Adrenal gland (tissue), 12 donors: ENCODE measurements around the gene TLCD5. TPM values are rescaled to one million over a fixed set of nuclear protein-coding genes. Genes with fewer than 3 reads are reported as not detected.

ENCODE experiments used
- DNase-seq, 7 donors: peaks; one replicate each; pipeline ENCODE4 v3.0.0-alpha.2; 2019 to 2020
- H3K27ac ChIP-seq, 5 donors: fragments of 200-600 bp; sonication (generic) in 4 of 5; 1 replicate in 3 of 5; 2 replicates in 2 of 5; pipeline versions ENCODE4 v1.5.1 to v1.8.0; 2016 to 2020; ENCODE audit warnings: mild to moderate bottlenecking in 1 of 5
- H3K27me3 ChIP-seq: fragments of 200-600 bp; 2 replicates; pipeline ENCODE4 v1.8.0; 2021
- H3K36me3 ChIP-seq, 2 donors: fragments of 200-600 bp; replicated peaks in 1 of 2; 1 replicate in 1 of 2; 2 replicates in 1 of 2; pipeline versions ENCODE4 v1.5.1 to v1.8.0; 2018 to 2022
- H3K4me1 ChIP-seq, 2 donors: fragments of 200-600 bp; replicated peaks in 1 of 2; 1 replicate in 1 of 2; 2 replicates in 1 of 2; pipeline versions ENCODE4 v1.5.1 to v1.8.0; 2018 to 2021
- H3K4me3 ChIP-seq, 4 donors: fragments of 200-600 bp; sonication (generic) in 3 of 4; one replicate each; pipeline ENCODE4 v1.5.1; 2016 to 2018
- H3K9me3 ChIP-seq, 3 donors: fragments of 200-600 bp; sonication (generic) in 1 of 3; replicated peaks in 1 of 3; 1 replicate in 2 of 3; 2 replicates in 1 of 3; pipeline versions ENCODE4 v1.5.1 to v1.8.0; 2016 to 2021
- CTCF ChIP-seq, 6 experiments: fragments of 450-650 bp in 4 of 6; fragments of 200-600 bp in 2 of 6; sonication (generic) in 1 of 6; IDR thresholded peaks; 1 replicate in 5 of 6; 2 replicates in 1 of 6; pipeline versions ENCODE4 v1.5.1 to v1.8.0; 2016 to 2021; ENCODE audit warnings: antibody characterized with exemption in 6 of 6, mild to moderate bottlenecking in 2 of 6, moderate library complexity in 1 of 6
- POLR2A ChIP-seq, 2 donors: fragments of 450-650 bp; IDR thresholded peaks; one replicate each; pipeline ENCODE4 v1.6.1; 2017; ENCODE audit warnings: antibody characterized with exemption in 2 of 2, mild to moderate bottlenecking in 2 of 2, moderate library complexity in 1 of 2
- WGBS, 4 donors: extraction: QIAGEN DNeasy Blood & Tissue Kit in 2 of 4; methylation state at CpG; one replicate each; pipeline versions ENCODE4 v1.1.5 to v1.1.7; 2013 to 2017; 5-methylcytosine and 5-hydroxymethylcytosine counted together
- intact Hi-C, 2 donors: fragments of 100-400 bp; cut with DNase I; formaldehyde crosslinking; loops; one replicate each; pipeline versions ENCODE4 v1.14.1 to v1.15.0; 2022 to 2023
- polyA plus RNA-seq, 3 donors: library from polyadenylated mRNA; stranded (reverse); fragments of 200-250 nt in 2 of 3; fragments of 350-450 nt in 1 of 3; fragmentation: Illumina TruSeq in 1 of 3; extraction: RNeasy Lipid Tissue Mini Kit (QIAGEN cat#74804) in 1 of 3; gene quantifications; one replicate each; pipeline ENCODE4 v1.2.3, GENCODE V29; 2013 to 2014
- total RNA-seq, 9 donors: library from RNA; depleted of rRNA in 4 of 9; stranded (reverse); fragments of >200 nt in 4 of 9; fragments of 120-200 nt in 1 of 9; fragmentation: NEBNext Ultra II Directional in 1 of 9; extraction: Animal tissue kit (Norgen Biotek cat#: 25700) in 1 of 9; gene quantifications; one replicate each; pipeline versions ENCODE4 v1.1.0 to v1.2.4, GENCODE V29; 2013 to 2023
- donor health status: healthy with polysubstance abuse.
- donor health status: Bipolar disorder and iron deficiency.
- donor health status: DM: yes; HTN: yes; CAD: no.
- donor health status: DM: no; HTN: no; CAD: no.
- donor health status: DM: no; HTN: no; CAD: no.
- donor health status: DM: yes; HTN: yes; CAD: no.

TLCD5 gene
- total and polyA plus RNA-seq, 12 donors: 5.8 to 36.9 (median 13.5) TPM

GRCh38 chr11:120314861-120315260 lies 10.2 kb upstream of the TLCD5 start:
- H3K36me3 ChIP-seq: no peaks in the 10 kb centered on the region
- TF ChIP-seq CTCF (IDR thresholded peaks at IDR 0.05) (no peak), POLR2A (IDR thresholded peaks at IDR 0.05) (no peak)
- WGBS, 4 donors: 81 to 91% (median 83%) methylated on average over 3 of the region's 3 CpGs
- H3K4me1 ChIP-seq: peaks cover 0 to 12% of the 10 kb centered on the region in 2 donors
- intact Hi-C loops: no loop called here
- H3K9me3 ChIP-seq: no peaks in the 10 kb centered on the region
- no peak for DNase-seq
- no peaks in the 10 kb centered on the region for H3K27me3 ChIP-seq
- H3K4me3 ChIP-seq: no peak overlapping the region
- H3K27ac ChIP-seq: no peak overlapping the region

- Histone ChIP-seq H3K36me3 (no peaks in the 10 kb centered on the region), H3K4me3 (no peak overlapping the region), H3K4me1 (peaks cover 0 to 12% of the 10 kb centered on the region in 2 donors), H3K27ac (peak overlapping the region in 2 of 5 donors; percentile 59 to 73), H3K9me3 (no peaks in the 10 kb centered on the region), H3K27me3 (no peaks in the 10 kb centered on the region)
- DNase-seq: peak in 5 of 7 donors; percentile 39 to 76 (median 52)
- WGBS, 4 donors: 25 to 38% (median 31%) methylated on average over 8 of the region's 8 CpGs
- intact Hi-C loops: no loop called here
- TF ChIP-seq POLR2A (IDR thresholded peaks at IDR 0.05) (no peak), CTCF (IDR thresholded peaks at IDR 0.05) (no peak)
Observed at GRCh38 chr11:120316880-120317688, 8.0 kb upstream of the TLCD5 start.

GRCh38 chr11:120317689-120318480 lies 7.2 kb upstream of the TLCD5 start:
- no peaks in the 10 kb centered on the region for H3K36me3 ChIP-seq
- H3K4me3 ChIP-seq: no peak overlapping the region
- H3K9me3 ChIP-seq: no peaks in the 10 kb centered on the region
- H3K27ac ChIP-seq: peak overlapping the region in 2 of 5 donors; percentile 59 to 73
- peak in 1 of 7 donors; percentile 42 for DNase-seq
- TF ChIP-seq POLR2A (IDR thresholded peaks at IDR 0.05) (no peak), CTCF (IDR thresholded peaks at IDR 0.05) (no peak)
- no peaks in the 10 kb centered on the region for H3K27me3 ChIP-seq
- 87 to 91% (median 87%) methylated on average over 10 of the region's 10 CpGs for WGBS, 4 donors
- intact Hi-C loops: no loop called here
- H3K4me1 ChIP-seq: peaks cover 0 to 12% of the 10 kb centered on the region in 2 donors

GRCh38 chr11:120318906-120319305 lies 6.2 kb upstream of the TLCD5 start:
- no peak for TF ChIP-seq POLR2A (IDR thresholded peaks at IDR 0.05)
- Histone ChIP-seq H3K27ac (no peak overlapping the region), H3K36me3 (no peaks in the 10 kb centered on the region), H3K9me3 (no peaks in the 10 kb centered on the region), H3K27me3 (no peaks in the 10 kb centered on the region), H3K4me1 (peaks cover 0 to 12% of the 10 kb centered on the region in 2 donors), H3K4me3 (no peak overlapping the region)
- WGBS, 4 donors: 77 to 84% (median 81%) methylated on average over 4 of the region's 4 CpGs
- intact Hi-C loops: no loop called here
- no peak for DNase-seq
